Measurements from ENCODE around the gene PTH2. TPM values are rescaled to one million over a fixed set of nuclear protein-coding genes. Genes with fewer than 3 reads are reported as not detected.

PTH2 gene
- total and polyA plus RNA-seq, 2 donors (not counting 3 experiments of a cell fraction or from before 2014, with no cell fraction given): not detected

Other genes with a start within 250 kb of the PTH2 start
- gene SLC6A16, start 98.2 kb downstream of the PTH2 start, total RNA-seq: 1.6 and 3.6 TPM in 2 replicates
- 0.72 and 1.1 TPM in 2 replicates for gene SLC6A16, start 98.2 kb downstream of the PTH2 start, polyA plus RNA-seq
- not detected in 2 replicates for gene CD37, start 88.0 kb downstream of the PTH2 start, total RNA-seq
- not detected in 2 replicates for gene CD37, start 88.0 kb downstream of the PTH2 start, polyA plus RNA-seq
- gene TEAD2, start 61.0 kb downstream of the PTH2 start, total RNA-seq: 89.4 and 93.3 TPM in 2 replicates
- 60.3 and 60.9 TPM in 2 replicates for gene TEAD2, start 61.0 kb downstream of the PTH2 start, polyA plus RNA-seq
- not detected in 2 replicates for gene DKKL1, start 59.6 kb downstream of the PTH2 start, total RNA-seq
- gene DKKL1, start 59.6 kb downstream of the PTH2 start, polyA plus RNA-seq: 0.21 and 0.35 TPM in 2 replicates
- not detected in 2 replicates for gene KASH5, start 35.2 kb downstream of the PTH2 start, total RNA-seq
- gene KASH5, start 35.2 kb downstream of the PTH2 start, polyA plus RNA-seq: 0.03 TPM in 1 of 2 replicates, not detected in the other
- not detected in 2 replicates for gene GFY, start 1.9 kb upstream of the PTH2 start, total RNA-seq
- gene GFY, start 1.9 kb upstream of the PTH2 start, polyA plus RNA-seq: not detected in 2 replicates
- gene SLC17A7, start 18.1 kb upstream of the PTH2 start, total RNA-seq: 0.13 and 0.25 TPM in 2 replicates
- gene SLC17A7, start 18.1 kb upstream of the PTH2 start, polyA plus RNA-seq: 0.06 and 0.07 TPM in 2 replicates
- gene PIH1D1, start 28.4 kb upstream of the PTH2 start, total RNA-seq: 84.1 and 86.9 TPM in 2 replicates
- gene PIH1D1, start 28.4 kb upstream of the PTH2 start, polyA plus RNA-seq: 72.6 and 83.2 TPM in 2 replicates
- gene ALDH16A1, start 29.8 kb upstream of the PTH2 start, total RNA-seq: 27.6 and 38.8 TPM in 2 replicates
- 33.2 and 42.3 TPM in 2 replicates for gene ALDH16A1, start 29.8 kb upstream of the PTH2 start, polyA plus RNA-seq
- gene FLT3LG, start 50.8 kb upstream of the PTH2 start, total RNA-seq: 4.7 and 5.7 TPM in 2 replicates
- 5.0 and 5.6 TPM in 2 replicates for gene FLT3LG, start 50.8 kb upstream of the PTH2 start, polyA plus RNA-seq
- gene RPL13A, start 64.2 kb upstream of the PTH2 start, total RNA-seq: 2,291 and 2,318 TPM in 2 replicates
- 4,148 and 5,694 TPM in 2 replicates for gene RPL13A, start 64.2 kb upstream of the PTH2 start, polyA plus RNA-seq
- gene RPS11, start 73.0 kb upstream of the PTH2 start, total RNA-seq: 1,764 and 1,843 TPM in 2 replicates
- 4,411 and 4,760 TPM in 2 replicates for gene RPS11, start 73.0 kb upstream of the PTH2 start, polyA plus RNA-seq
- 98.2 and 134 TPM in 2 replicates for gene FCGRT, start 89.2 kb upstream of the PTH2 start, total RNA-seq
- 197 and 215 TPM in 2 replicates for gene FCGRT, start 89.2 kb upstream of the PTH2 start, polyA plus RNA-seq
- 94.4 and 96.1 TPM in 2 replicates for gene RCN3, start 104.6 kb upstream of the PTH2 start, total RNA-seq
- 52.7 and 68.3 TPM in 2 replicates for gene RCN3, start 104.6 kb upstream of the PTH2 start, polyA plus RNA-seq
- 77.5 and 79.8 TPM in 2 replicates for gene NOSIP, start 157.1 kb upstream of the PTH2 start, total RNA-seq
- gene NOSIP, start 157.1 kb upstream of the PTH2 start, polyA plus RNA-seq: 128 and 199 TPM in 2 replicates
- 1.5 and 2.6 TPM in 2 replicates for gene PRRG2, start 157.9 kb upstream of the PTH2 start, total RNA-seq
- gene PRRG2, start 157.9 kb upstream of the PTH2 start, polyA plus RNA-seq: 2.9 and 3.0 TPM in 2 replicates
- gene PRR12, start 167.7 kb upstream of the PTH2 start, total RNA-seq: 35.6 and 37.0 TPM in 2 replicates
- gene PRR12, start 167.7 kb upstream of the PTH2 start, polyA plus RNA-seq: 1.6 and 1.9 TPM in 2 replicates
- gene RRAS, start 216.7 kb upstream of the PTH2 start, total RNA-seq: 84.8 and 89.5 TPM in 2 replicates
- gene RRAS, start 216.7 kb upstream of the PTH2 start, polyA plus RNA-seq: 250 and 329 TPM in 2 replicates
- 75.8 and 83.8 TPM in 2 replicates for gene SCAF1, start 218.8 kb upstream of the PTH2 start, total RNA-seq
- gene SCAF1, start 218.8 kb upstream of the PTH2 start, polyA plus RNA-seq: 9.6 and 13.3 TPM in 2 replicates
- 73.5 and 79.1 TPM in 2 replicates for gene IRF3, start 242.4 kb upstream of the PTH2 start, total RNA-seq
- gene IRF3, start 242.4 kb upstream of the PTH2 start, polyA plus RNA-seq: 64.8 and 92.1 TPM in 2 replicates
- 52.4 and 58.5 TPM in 2 replicates for gene BCL2L12, start 242.5 kb upstream of the PTH2 start, total RNA-seq
- 49.8 and 62.2 TPM in 2 replicates for gene BCL2L12, start 242.5 kb upstream of the PTH2 start, polyA plus RNA-seq